Esophagus squamous epithelium (tissue), 4 donors: ENCODE results near the gene KLF16.

Experiments
- CTCF ChIP-seq, 6 experiments: fragments of 450-650 bp in 4 of 6; fragments of 200-600 bp in 2 of 6; sonication (generic) in 2 of 6; IDR thresholded peaks; one replicate each; pipeline ENCODE4 v1.5.1; 2016 to 2019; ENCODE audit warnings: antibody characterized with exemption in 6 of 6, mild to moderate bottlenecking in 4 of 6, moderate library complexity in 4 of 6
- POLR2A ChIP-seq, 4 donors: fragments of 450-650 bp; IDR thresholded peaks; one replicate each; pipeline ENCODE4 v1.6.1; 2017; ENCODE audit warnings: antibody characterized with exemption in 4 of 4, mild to moderate bottlenecking in 4 of 4, moderate library complexity in 3 of 4

GRCh38 chr19:1817553-1818179, 45.7 kb downstream of the KLF16 start:
- TF ChIP-seq POLR2A (IDR thresholded peaks at IDR 0.05) (no peak), CTCF (IDR thresholded peaks at IDR 0.05) (no peak)
